ENCODE measurements around the gene WDR19. TPM values are rescaled to one million over a fixed set of nuclear protein-coding genes. Genes with fewer than 3 reads are reported as not detected.

The WDR19 gene
- total RNA-seq, 1 experiment from 2014 or later = 23.3 TPM

- H3K18ac ChIP-seq (ENCODE audit: insufficient read length, low read depth, low read length) = no peak overlapping the region
- H3K56ac ChIP-seq (ENCODE audit: insufficient read length, low read depth, low read length) = no peak overlapping the region
- no peak overlapping the region for H3K27ac ChIP-seq (ENCODE audit: insufficient read length, low read depth, low read length)
- H3K23ac ChIP-seq (ENCODE audit: insufficient read length, low read depth, low read length) = no peak overlapping the region
- H2AK5ac ChIP-seq (ENCODE audit: insufficient read length, low read length) = no peak overlapping the region
- Mint-ChIP-seq H3K4me1 (no peaks in the 10 kb centered on the region), H3K27ac (no peak overlapping the region), H3K9me3 (no peaks in the 10 kb centered on the region), H3K4me3 (no peak overlapping the region), H3K36me3 (ENCODE audit: insufficient read depth in 1 of 3, low read depth in 3 of 3) (0 out of 7 replicates have a peak, but pooled peaks cover 0 to 1% (median 1%) of the 10 kb centered on the region in 3 experiments), H3K27me3 (ENCODE audit: low read depth) (no peaks in the 10 kb centered on the region)
- H3K79me2 ChIP-seq (ENCODE audit: insufficient read depth, low read length) = no peaks in the 10 kb centered on the region
- H3K4ac ChIP-seq (ENCODE audit: low read depth, low read length) = no peak overlapping the region
- no peak overlapping the region for H3K4me2 ChIP-seq (ENCODE audit: insufficient read depth, insufficient read length, low read length)
- H3K79me1 ChIP-seq (ENCODE audit: insufficient read depth, low read depth, low read length, poor library complexity, severe bottlenecking) = no peaks in the 10 kb centered on the region
- no peak overlapping the region for H2BK5ac ChIP-seq (ENCODE audit: insufficient read length, low read length)
- no peak for DNase-seq
- no peak overlapping the region for H2BK12ac ChIP-seq (ENCODE audit: insufficient read length, low read depth, low read length)
- H4K8ac ChIP-seq (replicated peaks; ENCODE audit: insufficient read length, low read depth, low read length) = no peak overlapping the region
- no peak overlapping the region for H4K5ac ChIP-seq (ENCODE audit: insufficient read length, low read depth, low read length)
- no peak overlapping the region for H2BK120ac ChIP-seq (ENCODE audit: low read depth, low read length, poor library complexity, severe bottlenecking)
- H3K9me3 ChIP-seq (ENCODE audit: control insufficient read depth, low read depth, low read length) = no peaks in the 10 kb centered on the region
- no peak overlapping the region for H2BK20ac ChIP-seq (ENCODE audit: low read depth, low read length, poor library complexity, severe bottlenecking)
- no peak overlapping the region for H2AFZ ChIP-seq (ENCODE audit: low read length)
- no peaks in the 10 kb centered on the region for H3K27me3 ChIP-seq (ENCODE audit: insufficient read depth, low read length)
- H3K9ac ChIP-seq (ENCODE audit: extremely low read depth, insufficient read length, low read length) = no peak overlapping the region
- H3T11ph ChIP-seq (ENCODE audit: low read length) = no peak overlapping the region
- H3K23me2 ChIP-seq (ENCODE audit: insufficient read length, low read depth, low read length, poor library complexity, severe bottlenecking) = no peaks in the 10 kb centered on the region
- 100% methylated on average over 1 of the region's 2 CpGs for WGBS (ENCODE audit: extremely low coverage, insufficient read length, low lambda C conversion rate)
- H3K14ac ChIP-seq (ENCODE audit: insufficient read depth, low read length) = no peak overlapping the region; the same call in 1 of the 2 replicates
- H4K20me1 ChIP-seq (ENCODE audit: control insufficient read depth, insufficient read depth, insufficient read length) = no peaks in the 10 kb centered on the region
- TF ChIP-seq CTCF (conservative IDR thresholded peaks at IDR 0.05) = no peak
- no peak overlapping the region for H2BK15ac ChIP-seq (ENCODE audit: low read depth, low read length)
- no peak overlapping the region for H4K91ac ChIP-seq (ENCODE audit: insufficient read length, low read depth, low read length)
- H3K4me1 ChIP-seq (ENCODE audit: insufficient read depth, low read length) = no peaks in the 10 kb centered on the region
Measured at GRCh38 chr4:39230462-39230861, 48.1 kb downstream of the WDR19 start.
